ENCODE results near the gene COG1.
A peak's percentile ranks its signal among the peaks of the same experiment; 100 is the strongest.
"Not testable (repeated sequence)": the region's sequence is repeated elsewhere in the genome, so short reads cannot be mapped to it uniquely, and the experiment has no call there.

COG1 gene, protein sequence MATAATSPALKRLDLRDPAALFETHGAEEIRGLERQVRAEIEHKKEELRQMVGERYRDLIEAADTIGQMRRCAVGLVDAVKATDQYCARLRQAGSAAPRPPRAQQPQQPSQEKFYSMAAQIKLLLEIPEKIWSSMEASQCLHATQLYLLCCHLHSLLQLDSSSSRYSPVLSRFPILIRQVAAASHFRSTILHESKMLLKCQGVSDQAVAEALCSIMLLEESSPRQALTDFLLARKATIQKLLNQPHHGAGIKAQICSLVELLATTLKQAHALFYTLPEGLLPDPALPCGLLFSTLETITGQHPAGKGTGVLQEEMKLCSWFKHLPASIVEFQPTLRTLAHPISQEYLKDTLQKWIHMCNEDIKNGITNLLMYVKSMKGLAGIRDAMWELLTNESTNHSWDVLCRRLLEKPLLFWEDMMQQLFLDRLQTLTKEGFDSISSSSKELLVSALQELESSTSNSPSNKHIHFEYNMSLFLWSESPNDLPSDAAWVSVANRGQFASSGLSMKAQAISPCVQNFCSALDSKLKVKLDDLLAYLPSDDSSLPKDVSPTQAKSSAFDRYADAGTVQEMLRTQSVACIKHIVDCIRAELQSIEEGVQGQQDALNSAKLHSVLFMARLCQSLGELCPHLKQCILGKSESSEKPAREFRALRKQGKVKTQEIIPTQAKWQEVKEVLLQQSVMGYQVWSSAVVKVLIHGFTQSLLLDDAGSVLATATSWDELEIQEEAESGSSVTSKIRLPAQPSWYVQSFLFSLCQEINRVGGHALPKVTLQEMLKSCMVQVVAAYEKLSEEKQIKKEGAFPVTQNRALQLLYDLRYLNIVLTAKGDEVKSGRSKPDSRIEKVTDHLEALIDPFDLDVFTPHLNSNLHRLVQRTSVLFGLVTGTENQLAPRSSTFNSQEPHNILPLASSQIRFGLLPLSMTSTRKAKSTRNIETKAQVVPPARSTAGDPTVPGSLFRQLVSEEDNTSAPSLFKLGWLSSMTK

DNA sequence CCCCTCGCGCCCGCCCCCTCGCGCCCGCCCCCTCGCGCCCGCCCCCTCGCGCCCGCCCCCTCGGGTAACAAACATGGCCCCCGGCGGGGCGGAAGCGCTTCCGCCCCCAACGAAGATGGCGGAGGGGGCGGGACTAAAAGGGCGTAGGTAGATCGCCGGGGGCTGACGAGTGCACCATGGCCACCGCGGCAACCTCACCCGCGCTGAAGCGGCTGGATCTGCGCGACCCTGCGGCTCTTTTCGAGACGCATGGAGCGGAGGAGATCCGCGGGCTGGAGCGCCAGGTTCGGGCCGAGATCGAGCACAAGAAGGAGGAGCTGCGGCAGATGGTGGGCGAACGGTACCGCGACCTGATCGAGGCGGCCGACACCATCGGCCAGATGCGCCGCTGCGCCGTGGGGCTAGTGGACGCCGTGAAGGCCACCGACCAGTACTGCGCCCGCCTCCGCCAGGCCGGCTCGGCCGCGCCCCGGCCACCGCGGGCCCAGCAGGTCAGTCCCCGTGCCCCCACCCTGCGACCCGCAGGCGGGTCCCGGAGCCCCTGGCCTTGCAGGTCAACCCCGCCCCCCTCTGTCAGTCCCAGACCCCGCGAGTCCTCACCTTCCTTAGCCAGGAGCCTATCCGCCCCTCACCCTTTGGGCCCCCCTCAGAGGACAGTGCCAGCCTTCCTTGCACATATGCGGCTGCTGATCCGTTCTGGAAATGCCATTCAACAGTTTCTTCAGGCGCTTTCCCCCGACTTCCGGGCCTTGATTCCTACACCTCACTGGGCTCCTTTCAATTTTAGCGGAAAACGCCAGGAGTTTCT is at the start of gene COG1:
COG1 (plus strand) TSS at position 162 of the 808 bp plus-strand sequence; CDS start at position 177, 15 bp downstream.
- peak within 1 kb of the TSS; percentile 89 for H3K27ac ChIP-seq (ENCODE audit: low read length)
- no peaks in the 10 kb centered on the region for H3K9me3 ChIP-seq (ENCODE audit: insufficient read depth, low read depth, low read length)
- peaks cover 22% of the 10 kb centered on the region for H3K36me3 ChIP-seq (ENCODE audit: insufficient read depth, low read depth, low read length)
- no peaks in the 10 kb centered on the region; the same call in 1 of the 2 replicates for H3K4me1 ChIP-seq (ENCODE audit: insufficient read depth, low read length)
- H3K4me3 ChIP-seq (ENCODE audit: low read length) = peak within 1 kb of the TSS; percentile 79
- H3K27me3 ChIP-seq (ENCODE audit: insufficient read depth, low read length) = no peaks in the 10 kb centered on the region
- H3K9ac ChIP-seq (ENCODE audit: low read depth, low read length) = peak within 1 kb of the TSS; percentile 91

DNA sequence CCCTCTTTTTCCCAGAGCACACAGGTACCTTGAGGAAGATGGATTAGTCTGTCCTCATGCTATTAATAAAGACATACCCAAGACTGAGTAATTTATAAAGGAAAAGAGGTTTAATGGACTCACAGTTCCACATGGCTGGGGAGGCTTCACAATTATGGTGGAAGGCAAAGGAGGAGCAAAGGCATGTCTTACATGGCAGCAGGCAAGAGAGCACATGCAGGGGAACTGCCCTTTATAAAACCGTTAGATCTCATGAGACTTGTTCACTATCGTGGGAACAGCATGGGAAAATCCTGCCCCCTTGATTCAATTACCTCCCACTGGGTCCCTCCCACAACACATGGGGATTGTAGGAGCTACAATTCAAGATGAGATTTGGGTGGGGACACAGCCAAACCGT is 48.6 kb upstream of the COG1 start:
- not testable (repeated sequence) for H3K27ac ChIP-seq (ENCODE audit: low read length); H3K9ac ChIP-seq (ENCODE audit: low read depth, low read length); H3K27me3 ChIP-seq (ENCODE audit: insufficient read depth, low read length); H3K9me3 ChIP-seq (ENCODE audit: insufficient read depth, low read depth, low read length); H3K4me3 ChIP-seq (ENCODE audit: low read length); H3K36me3 ChIP-seq (ENCODE audit: insufficient read depth, low read depth, low read length); H3K4me1 ChIP-seq (ENCODE audit: insufficient read depth, low read length)

DNA sequence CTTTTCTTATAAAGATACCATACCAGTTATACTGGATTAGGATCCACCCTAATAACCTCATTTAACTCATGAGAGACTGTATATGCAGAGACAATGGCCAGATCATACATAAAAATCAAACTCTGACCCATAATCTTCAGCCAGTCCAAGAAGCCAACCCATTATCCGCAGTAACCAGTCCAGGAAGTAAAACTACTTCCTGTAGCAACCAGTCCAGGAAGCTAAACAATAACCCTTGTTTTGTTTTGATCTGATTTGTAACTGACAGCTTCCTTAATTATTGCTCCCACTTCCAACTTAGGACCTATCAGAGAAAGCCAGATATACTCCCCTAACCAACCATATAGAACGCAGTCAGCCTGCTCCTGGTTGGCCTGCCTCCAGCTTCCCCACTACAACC is 47.2 kb upstream of the COG1 start:
- no peaks in the 10 kb centered on the region for H3K36me3 ChIP-seq (ENCODE audit: insufficient read depth, low read depth, low read length)

DNA sequence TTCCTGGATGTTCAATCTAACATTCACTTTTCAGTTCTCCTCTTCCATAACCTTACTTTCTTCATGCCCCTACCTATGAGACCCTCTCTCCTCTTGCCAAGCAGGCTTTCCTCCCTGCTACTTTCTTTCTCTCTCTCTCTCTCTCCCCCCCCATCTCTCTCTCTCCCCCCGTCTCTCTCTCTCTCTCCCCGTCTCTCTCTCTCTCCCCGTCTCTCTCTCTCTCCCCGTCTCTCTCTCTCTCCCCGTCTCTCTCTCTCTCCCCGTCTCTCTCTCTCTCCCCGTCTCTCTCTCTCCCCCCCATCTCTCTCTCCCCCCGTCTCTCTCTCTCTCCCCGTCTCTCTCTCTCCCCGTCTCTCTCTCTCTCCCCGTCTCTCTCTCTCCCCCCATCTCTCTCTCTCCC is 45.1 kb upstream of the COG1 start:
- H3K27me3 ChIP-seq (ENCODE audit: insufficient read depth, low read length); H3K4me3 ChIP-seq (ENCODE audit: low read length); H3K9ac ChIP-seq (ENCODE audit: low read depth, low read length); H3K9me3 ChIP-seq (ENCODE audit: insufficient read depth, low read depth, low read length); H3K27ac ChIP-seq (ENCODE audit: low read length); H3K36me3 ChIP-seq (ENCODE audit: insufficient read depth, low read depth, low read length); H3K4me1 ChIP-seq (ENCODE audit: insufficient read depth, low read length): not testable (repeated sequence)

More for the DNA sequence above, 47.2 kb upstream of the COG1 start:
- no peaks in the 10 kb centered on the region for H3K27me3 ChIP-seq (ENCODE audit: insufficient read depth, low read length)
- no peaks in the 10 kb centered on the region for H3K9me3 ChIP-seq (ENCODE audit: insufficient read depth, low read depth, low read length)
- H3K9ac ChIP-seq (ENCODE audit: low read depth, low read length) = no peak overlapping the region
- no peak overlapping the region for H3K4me3 ChIP-seq (ENCODE audit: low read length)
- no peak overlapping the region for H3K27ac ChIP-seq (ENCODE audit: low read length)
- H3K4me1 ChIP-seq (ENCODE audit: insufficient read depth, low read length) = no peaks in the 10 kb centered on the region

DNA sequence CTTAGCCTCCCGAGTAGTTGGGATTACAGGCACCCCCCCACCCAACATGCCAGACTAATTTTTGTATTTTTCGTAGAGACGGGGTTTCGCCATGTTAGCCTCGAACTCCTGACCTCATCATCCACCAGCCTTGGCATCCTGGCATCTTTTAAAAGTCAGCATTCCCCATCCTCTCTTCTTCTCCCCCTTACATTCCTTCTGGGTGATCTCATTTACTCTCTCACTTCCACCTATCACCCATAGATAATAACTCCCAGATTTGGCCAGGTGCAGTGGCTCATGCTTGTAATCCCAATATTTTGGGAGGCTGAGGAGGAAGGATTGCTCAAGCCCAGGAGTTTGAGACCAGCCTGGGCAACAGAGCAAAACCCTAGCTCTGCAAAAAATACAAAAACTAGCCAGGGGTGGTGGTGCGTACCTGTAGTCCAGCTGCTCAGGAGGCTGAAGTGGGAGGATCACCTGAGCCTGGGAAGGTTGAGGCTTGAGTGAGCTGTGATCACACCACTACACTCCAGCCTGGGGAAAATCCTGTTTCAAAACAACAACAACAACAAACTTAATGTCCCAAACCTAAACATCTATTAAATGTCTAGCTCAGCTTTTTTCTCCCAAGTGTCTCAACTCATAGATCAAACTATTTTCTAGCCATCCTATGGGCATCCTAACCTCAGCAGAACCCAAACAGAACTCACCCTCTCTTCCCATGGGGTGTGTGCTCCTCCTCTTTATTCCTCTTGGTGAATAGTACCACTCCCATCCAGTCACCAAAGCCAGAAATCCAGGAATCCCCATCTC is 44.1 kb upstream of the COG1 start:
- no peaks in the 10 kb centered on the region for H3K9me3 ChIP-seq (ENCODE audit: insufficient read depth, low read depth, low read length)
- no peaks in the 10 kb centered on the region for H3K4me1 ChIP-seq (ENCODE audit: insufficient read depth, low read length)
- H3K27me3 ChIP-seq (ENCODE audit: insufficient read depth, low read length) = no peaks in the 10 kb centered on the region
- H3K4me3 ChIP-seq (ENCODE audit: low read length) = no peak overlapping the region
- no peak overlapping the region for H3K27ac ChIP-seq (ENCODE audit: low read length)
- no peak overlapping the region for H3K9ac ChIP-seq (ENCODE audit: low read depth, low read length)
- H3K36me3 ChIP-seq (ENCODE audit: insufficient read depth, low read depth, low read length) = no peaks in the 10 kb centered on the region

DNA sequence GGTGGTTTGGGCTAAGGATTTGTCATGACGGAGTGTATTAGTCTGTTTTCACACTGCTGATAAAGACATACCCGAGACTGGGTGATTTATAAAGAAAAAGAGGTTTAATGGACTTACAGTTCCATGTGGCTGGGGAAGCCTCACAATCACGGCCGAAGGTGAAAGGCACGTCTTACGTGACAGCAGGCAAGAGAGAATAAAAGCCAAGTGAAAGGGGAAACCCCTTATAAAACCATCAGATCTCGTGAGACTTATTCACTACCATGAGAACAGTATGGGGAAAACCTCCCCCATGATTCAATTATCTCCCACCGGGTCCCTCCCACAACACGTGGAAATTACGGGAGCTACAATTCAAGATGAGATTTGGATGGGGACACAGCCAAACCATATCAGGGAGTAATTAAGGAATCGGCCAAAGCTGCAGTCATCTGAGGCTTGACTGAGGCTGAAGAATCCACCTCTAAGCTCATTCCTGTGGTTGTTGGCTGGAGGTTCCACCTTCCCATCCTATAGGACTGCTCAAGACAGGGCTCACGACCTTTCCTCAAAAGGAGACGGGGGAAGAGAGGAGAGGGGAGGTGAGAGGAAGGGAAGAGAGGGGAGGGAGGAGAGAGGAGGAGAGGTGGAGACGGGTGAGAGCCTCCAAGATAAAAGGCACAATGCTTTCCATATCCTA is 42.1 kb upstream of the COG1 start:
- not testable (repeated sequence) for H3K36me3 ChIP-seq (ENCODE audit: insufficient read depth, low read depth, low read length); H3K27ac ChIP-seq (ENCODE audit: low read length); H3K4me3 ChIP-seq (ENCODE audit: low read length); H3K4me1 ChIP-seq (ENCODE audit: insufficient read depth, low read length); H3K9ac ChIP-seq (ENCODE audit: low read depth, low read length); H3K9me3 ChIP-seq (ENCODE audit: insufficient read depth, low read depth, low read length); H3K27me3 ChIP-seq (ENCODE audit: insufficient read depth, low read length)

DNA sequence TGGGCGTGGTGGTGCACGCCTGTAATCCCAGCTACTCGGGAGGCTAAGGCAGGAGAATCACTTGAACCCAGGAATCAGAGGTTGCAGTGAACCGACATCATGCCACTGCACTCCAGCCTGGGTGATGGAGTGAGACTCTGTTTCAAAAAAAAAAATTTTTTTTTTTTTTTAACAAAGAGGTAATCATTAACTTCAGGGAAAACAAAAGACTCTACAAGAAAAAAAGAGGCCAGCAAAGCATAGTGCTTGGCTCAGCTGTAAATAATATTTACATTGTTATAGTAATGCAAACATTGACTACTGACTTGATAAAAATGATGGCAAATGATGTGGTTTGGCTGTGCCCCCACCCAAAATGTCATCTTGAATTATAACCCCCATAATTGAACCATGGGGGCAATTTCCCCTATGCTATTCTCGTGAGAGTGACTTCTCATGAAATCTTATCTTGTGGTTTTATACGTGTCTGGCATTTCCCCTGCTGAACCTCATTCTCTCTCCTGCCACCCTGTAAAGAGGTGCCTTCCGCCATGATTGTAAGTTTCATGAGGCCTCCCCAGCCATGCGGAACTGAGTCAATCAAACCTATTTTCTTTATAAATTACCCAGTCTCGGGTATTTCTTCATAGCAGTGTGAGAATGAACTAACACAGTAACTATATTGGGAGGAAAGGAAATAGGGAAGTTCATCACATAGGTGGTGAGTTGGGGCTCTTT is 40.8 kb upstream of the COG1 start:
- H3K4me1 ChIP-seq (ENCODE audit: insufficient read depth, low read length) = peaks cover 19% of the 10 kb centered on the region; the same call in 1 of the 2 replicates
- no peak overlapping the region for H3K4me3 ChIP-seq (ENCODE audit: low read length)
- H3K27me3 ChIP-seq (ENCODE audit: insufficient read depth, low read length) = peaks cover 5% of the 10 kb centered on the region; the same call in 1 of the 2 replicates
- H3K9ac ChIP-seq (ENCODE audit: low read depth, low read length) = no peak overlapping the region
- H3K36me3 ChIP-seq (ENCODE audit: insufficient read depth, low read depth, low read length) = no peaks in the 10 kb centered on the region
- no peaks in the 10 kb centered on the region for H3K9me3 ChIP-seq (ENCODE audit: insufficient read depth, low read depth, low read length)
- H3K27ac ChIP-seq (ENCODE audit: low read length) = no peak overlapping the region

DNA sequence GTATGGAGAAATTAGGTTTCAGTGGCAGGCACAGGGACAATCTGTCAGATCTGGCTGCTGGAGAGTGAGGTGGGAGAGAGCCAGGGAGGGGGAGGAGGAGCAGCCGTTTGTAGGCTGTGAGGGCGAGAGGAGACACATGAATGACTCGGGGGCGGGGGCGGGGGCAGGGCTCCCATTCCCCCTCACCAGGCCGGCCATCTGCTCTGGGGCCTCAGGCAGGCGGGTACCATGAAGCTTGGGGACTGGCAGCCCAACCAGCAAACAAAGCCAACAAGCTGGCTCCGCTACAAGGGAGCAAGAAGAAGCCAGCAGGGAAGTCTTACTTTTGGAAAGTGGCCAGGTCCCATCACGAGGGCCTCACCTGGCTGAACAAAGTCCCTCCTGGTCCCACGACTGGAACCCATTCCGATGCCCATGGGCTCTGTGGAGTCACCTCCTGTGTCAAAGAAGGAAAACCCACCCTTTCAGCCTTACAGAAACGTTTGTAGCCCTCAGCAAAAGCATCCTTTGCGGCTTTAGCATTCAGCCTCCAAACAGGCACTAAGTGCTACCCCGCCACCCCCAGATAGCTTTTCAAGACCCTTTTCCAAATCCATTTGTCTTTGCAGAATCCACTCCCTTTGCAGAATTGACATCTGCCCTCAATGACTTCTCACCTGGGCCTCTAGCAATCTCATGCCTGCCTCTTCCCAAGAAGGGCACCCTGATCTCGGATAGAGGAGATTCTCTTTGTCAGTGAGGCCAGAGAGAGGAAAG is 37.3 kb upstream of the COG1 start:
- peaks cover 5% of the 10 kb centered on the region; the same call in 1 of the 2 replicates for H3K27me3 ChIP-seq (ENCODE audit: insufficient read depth, low read length)
- no peak overlapping the region for H3K4me3 ChIP-seq (ENCODE audit: low read length)
- H3K9me3 ChIP-seq (ENCODE audit: insufficient read depth, low read depth, low read length) = no peaks in the 10 kb centered on the region
- H3K36me3 ChIP-seq (ENCODE audit: insufficient read depth, low read depth, low read length) = no peaks in the 10 kb centered on the region
- peaks cover 24% of the 10 kb centered on the region; the same call in 1 of the 2 replicates for H3K4me1 ChIP-seq (ENCODE audit: insufficient read depth, low read length)
- H3K27ac ChIP-seq (ENCODE audit: low read length) = no peak overlapping the region
- peak overlapping the region; percentile 8; the same call in 1 of the 2 replicates for H3K9ac ChIP-seq (ENCODE audit: low read depth, low read length)

DNA sequence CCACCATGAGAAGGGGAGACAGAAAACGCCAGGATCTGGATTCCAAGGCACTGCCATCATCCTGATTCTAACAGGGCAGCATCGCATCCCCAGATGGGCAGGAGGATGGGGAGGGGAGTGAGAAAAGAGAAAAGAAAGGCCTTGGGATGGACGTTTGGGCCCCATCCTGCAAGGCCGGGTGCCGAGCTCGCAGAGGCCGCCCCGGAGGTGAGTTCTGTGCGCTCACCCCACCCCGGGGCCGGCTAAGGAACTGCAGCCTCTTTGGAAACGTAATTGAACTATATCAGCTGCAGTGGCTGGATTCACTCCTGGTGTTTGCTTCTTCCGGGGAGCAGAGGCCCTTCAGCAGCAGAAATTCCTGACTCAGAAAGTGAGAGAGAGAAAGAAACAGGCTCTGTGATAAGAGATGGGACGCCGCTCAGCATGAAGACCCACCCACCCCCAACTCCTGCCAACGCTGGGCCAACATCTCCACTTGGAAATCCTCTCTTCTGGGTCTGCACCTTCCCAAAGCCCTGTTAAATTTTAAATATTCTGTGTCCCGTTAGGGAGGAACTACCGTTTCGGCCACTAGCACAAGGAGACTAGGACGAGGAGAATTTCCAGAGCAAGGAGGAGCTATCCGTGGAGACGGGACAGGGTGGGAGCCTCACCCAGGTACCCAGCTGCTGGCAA is 36.6 kb upstream of the COG1 start:
- no peaks in the 10 kb centered on the region for H3K9me3 ChIP-seq (ENCODE audit: insufficient read depth, low read depth, low read length)

More for the DNA sequence above, 36.6 kb upstream of the COG1 start:
- peaks cover 29% of the 10 kb centered on the region; the same call in 1 of the 2 replicates for H3K4me1 ChIP-seq (ENCODE audit: insufficient read depth, low read length)
- no peaks in the 10 kb centered on the region for H3K36me3 ChIP-seq (ENCODE audit: insufficient read depth, low read depth, low read length)
- peaks cover 5% of the 10 kb centered on the region; the same call in 1 of the 2 replicates for H3K27me3 ChIP-seq (ENCODE audit: insufficient read depth, low read length)
- no peak overlapping the region for H3K4me3 ChIP-seq (ENCODE audit: low read length)
- H3K9ac ChIP-seq (ENCODE audit: low read depth, low read length) = peak overlapping the region; percentile 8; the same call in 1 of the 2 replicates
- no peak overlapping the region for H3K27ac ChIP-seq (ENCODE audit: low read length)

Measured in iPS-20b (cell line).